NCI-H2029 (cell line): ENCODE data around the gene LARGE1.
A peak's percentile ranks its signal among the peaks of the same experiment; 100 is the strongest.

ENCODE experiments used
- DNase-seq: peaks from one replicate; lab custom pipeline; 2025; lab: John Stamatoyannopoulos, UW

The LARGE1 gene

DNA sequence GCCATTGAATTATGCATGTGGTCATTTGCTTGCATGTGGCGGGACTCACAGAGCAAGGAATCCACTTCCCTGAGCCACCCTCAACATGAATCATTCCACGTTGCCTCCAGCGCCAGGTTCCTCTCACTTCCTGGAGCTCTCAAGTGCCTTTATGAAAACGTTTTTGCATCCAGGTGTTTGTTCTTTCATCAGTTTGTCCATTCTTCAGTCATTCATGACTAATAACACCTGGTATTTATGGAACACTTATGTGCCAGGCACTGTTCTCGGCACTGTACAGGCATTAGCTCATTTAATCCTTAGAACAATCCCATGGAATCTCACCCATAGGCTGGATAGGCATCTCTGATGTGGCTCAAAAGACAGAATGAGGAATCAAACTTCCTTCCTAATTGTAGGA, 606.0 kb downstream of the LARGE1 start:
- DNase-seq: no peak

DNA sequence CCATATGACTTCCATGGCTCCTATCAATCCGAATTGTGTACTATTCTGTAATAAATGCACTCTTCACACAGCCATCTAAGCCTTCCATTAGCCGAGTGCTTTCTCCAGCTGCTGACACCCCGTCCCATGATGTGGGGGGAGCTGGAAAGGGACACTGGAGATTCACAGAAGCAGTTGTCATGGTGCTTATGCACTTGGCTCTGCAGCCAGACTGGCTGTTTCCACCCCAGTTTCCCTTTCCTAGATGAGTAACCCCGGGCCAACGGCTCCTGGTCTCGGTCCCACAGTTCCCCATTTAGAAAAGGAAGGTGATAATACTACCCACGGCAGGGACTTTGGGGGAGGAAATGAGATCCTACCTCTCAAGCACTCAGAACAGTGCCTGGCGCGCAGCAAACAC, 617.2 kb downstream of the LARGE1 start:
- no peak for DNase-seq

DNA sequence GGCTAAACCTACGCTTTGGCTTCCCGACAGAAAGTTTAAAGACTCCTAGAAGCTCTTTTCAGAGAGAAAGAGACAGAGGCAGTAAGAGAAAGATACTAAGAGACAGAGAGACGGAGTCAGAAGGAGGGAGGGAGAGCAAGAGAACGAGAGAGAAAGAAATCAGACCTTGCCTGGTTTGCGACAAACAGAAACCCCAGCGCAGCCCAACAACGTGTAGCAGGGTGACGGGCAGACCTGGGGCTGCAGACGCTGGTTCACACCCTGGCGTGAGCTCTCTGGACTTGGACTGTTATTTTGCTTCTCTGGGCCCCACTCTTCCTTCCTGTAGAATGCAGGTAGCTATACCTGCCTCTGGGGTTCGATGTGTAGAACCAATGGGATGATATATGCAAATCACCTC, 617.7 kb downstream of the LARGE1 start:
- DNase-seq: no peak

DNA sequence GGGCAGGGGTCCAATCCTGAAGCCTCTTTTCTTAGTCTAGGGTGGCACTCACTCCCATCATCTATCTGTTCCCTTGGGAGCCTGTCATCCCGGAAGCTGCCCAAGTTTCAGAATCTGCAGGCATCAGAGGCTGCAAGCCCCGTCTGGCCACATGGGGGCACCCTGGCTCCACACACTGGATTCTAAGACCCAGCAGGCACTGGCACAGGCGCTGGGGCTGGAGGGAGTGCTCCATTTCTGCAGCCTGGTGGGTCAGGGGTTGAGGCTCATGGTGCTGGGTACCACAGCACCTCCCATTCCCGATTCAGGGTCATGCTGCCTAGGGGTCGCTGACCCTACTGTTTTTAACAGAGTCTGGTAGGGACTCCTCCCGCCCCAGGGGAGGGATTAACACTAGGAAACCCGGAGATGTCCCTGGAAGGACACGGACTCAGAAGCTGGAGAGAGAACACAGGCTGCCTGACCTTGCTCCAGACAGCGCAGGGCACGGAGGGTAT, 618.2 kb downstream of the LARGE1 start:
- DNase-seq: peak; percentile 47

DNA sequence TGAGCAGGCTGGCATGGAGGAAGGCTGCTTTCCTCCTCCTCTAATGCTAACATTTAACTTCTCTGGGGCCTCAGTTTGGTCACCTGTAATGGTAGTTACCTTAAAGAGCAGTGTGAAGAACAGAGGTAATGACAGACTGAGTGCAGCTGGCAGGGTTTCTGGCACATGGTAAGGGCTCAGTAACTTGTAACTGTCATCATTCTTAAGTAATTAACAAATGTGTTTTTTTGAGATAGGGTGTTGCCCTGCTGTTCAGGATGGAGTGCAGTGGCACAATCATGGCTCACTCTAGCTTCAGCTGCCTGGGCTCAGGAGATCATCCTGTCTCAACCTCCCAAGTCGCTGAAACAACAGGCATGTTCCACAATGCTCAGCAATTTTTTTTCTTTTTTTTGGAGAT, 620.1 kb downstream of the LARGE1 start:
- DNase-seq: no peak

DNA sequence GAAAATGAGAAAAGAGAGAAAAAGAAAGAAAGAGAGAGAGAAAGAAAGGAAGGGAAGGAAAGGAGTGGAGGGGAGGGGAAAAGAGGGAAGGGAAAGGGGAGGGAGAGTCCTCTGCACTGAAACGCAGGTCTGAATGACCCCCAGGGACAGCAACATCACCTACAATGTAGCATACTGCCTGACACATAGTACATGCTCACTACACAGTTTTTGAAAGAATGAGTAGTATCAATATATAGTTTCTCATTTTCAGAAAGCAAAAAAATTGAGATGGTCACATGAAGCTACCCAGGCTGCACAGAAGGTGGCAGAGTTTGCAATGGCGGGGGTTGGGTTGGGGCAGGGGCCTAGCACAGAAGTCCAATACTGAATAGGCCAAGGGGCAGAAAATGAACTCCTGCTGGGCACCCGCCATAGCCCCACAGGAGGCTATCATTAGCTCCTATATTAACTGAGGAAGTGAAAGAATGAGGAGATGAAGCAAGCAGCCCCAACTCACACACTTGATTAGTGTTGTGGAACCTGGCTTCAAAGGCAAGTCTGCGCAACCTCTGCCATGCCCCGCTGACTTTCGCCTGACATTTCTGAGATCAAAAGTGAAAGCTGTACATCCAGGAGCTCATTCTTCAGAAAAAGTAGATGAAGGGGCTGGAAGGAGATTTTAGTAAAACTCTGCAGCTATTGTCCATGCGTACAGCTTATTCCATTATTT, 620.9 kb downstream of the LARGE1 start:
- DNase-seq: no peak

DNA sequence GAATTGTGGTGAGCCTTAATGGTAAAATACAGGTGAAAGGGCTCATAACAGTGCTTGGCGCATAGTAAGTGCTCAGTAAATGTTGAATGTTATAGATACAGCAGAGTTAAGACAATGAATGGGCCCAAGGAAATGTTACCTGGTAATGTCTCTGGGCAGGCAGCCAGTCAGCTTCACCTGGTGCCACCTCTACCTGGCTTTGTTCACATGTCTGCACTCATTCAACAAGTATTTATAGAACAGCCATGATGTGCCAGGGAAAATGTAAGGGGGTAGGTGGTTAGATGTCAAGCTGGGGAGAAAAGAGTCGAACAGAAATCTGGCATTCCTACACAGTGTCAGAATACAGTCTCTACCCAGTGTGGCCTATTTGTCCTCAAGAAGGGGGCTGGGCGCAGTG, 623.3 kb downstream of the LARGE1 start:
- peak; percentile 82 for DNase-seq

DNA sequence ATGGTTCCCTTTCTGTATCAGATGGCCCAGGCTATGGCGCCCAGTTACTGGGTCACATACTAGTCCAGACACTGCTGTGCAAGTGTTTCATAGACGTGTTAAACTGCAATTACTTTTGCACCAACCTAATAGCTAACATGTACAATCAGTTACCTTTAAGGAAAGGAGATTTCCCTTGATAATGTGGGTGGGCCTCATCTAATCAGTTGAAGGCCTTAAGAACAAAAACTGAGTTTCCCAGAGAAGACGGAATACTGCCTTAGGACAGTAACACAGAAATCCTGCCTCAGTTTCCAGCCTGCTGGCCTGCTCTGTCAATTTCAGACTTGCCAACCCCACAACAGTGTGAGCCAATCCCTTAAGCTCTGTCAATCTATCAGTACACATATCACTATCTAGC, 632.2 kb downstream of the LARGE1 start:
- DNase-seq: no peak

DNA sequence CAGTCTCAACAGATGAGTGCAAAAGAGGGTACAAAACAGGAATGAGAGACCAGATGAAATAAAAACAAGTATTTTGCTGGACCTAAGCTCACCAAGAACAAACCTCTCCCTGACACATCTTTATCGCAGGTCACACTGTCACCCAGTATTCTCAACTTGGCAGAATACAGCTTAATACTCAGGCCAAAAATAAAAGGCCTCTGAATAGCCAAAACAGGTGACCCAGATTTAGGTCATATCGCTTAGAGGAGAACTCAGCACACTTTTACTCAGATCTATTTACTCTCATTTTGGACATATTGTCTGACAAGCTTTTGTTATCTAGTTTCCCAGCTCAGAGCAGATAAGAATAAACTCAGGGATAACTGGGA, 645.2 kb downstream of the LARGE1 start:
- DNase-seq: no peak

DNA sequence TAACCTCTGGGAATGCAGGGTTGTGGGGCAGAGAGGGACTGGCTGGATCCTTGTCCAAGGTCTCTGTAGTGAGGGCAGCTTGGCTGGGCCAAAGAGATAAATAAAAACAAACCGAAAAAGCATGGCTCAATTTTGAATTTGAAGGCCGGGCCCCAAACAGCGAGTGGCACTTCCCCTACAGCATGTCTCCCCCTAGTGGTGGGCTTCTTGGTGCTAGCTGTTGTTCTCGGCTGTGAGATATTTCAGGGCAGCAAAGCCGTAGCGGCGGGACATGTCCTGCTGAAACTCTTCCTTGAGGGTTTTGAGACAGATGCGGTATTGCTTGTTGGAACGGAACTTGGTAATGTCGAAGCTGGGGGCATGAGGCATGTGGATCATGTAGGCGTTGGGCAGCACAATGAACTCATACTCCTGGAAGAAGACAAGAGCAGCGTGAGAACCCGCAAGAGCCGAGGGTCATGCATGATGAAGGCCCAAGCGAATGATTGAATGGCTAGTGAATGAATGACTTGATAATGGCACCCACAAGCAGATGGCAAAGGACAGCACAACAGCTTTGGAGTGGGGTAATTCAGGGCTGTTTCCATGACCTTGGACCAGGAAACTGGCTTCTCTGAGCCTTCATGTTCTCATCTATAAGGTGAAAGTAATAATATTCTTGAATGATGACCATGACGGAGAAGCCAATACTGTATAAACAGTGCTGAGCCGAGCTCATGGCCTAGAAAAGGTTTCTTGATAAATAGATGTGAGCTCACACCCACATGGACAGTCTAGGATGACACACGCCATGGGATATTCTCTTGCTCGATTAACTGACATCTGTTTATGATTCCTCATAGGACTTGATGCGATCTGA, 645.8 kb downstream of the LARGE1 start:
- DNase-seq: no peak

DNA sequence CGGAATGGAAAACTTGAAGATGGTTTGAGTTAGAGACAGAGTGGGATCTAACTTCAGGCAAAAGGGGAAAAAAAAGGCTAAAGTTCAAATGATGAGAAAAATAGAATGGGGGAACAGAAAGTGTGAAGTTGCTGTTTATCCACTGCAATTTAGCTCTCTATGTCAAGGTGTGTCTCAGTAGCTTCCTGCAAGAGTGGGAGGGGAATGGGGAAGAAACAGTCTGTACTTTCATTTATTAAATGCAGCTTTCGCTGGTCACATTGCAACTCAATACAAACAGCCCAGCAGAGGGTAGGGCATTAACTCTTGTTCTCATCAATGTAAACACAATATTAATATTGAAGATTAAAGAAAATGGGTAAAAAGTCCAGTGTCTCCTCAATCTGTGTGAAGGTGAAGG, 647.4 kb downstream of the LARGE1 start:
- DNase-seq: no peak

DNA sequence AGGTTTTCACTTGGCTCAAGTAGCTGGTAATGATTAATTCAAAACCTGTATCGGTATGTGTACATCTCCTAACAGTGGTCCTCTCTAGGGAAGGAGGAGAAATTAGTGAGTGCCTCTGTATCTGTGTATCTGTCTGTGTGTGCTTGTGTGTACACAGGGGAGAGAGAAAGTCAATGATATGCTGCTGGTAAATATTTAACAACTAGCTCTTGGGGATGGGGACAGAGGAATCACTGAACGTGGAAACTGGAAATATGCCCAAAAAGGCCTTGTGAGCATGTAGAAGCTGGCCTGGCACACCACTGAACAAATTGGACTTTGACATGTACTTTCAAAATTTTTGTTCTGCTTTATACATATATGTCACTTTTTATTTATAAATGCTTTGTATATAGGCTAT, 648.1 kb downstream of the LARGE1 start:
- peak; percentile 42 for DNase-seq

DNA sequence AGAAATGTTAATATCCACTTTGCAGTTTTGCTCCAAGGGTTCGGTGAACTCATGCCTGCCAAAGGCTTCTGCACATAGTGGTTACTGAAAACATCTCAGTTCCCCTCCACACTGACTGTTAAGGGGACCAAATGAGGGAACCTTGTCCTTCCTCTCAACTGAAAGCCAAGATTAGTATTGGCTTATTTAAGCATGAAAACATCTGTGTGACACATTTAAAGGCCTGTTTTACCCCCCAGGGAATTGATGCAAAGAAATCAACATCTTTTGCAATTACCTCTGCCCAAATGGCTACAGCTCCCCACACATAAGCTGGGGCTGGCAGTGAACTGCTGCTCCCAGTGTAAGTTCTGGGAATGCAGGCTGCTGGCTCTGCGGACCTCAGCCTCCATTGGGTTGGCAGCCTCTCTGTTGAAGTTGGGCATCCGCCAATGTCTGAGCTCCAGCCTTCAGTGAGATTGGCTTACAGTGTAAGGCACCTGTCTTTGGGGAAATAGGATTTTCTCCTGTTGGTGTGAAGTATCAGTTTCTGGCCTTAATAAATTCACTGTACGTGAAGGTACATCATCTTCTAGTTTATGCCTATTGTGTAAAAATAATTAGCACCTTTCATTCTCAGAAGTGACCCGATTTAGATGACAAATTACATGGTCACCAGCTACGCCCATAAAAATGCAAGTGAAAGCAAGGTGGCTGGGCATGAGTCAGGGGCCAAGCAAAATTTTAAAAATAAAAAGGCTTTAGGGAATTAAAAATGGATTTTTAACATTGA, 648.7 kb downstream of the LARGE1 start:
- peak; percentile 73 for DNase-seq

DNA sequence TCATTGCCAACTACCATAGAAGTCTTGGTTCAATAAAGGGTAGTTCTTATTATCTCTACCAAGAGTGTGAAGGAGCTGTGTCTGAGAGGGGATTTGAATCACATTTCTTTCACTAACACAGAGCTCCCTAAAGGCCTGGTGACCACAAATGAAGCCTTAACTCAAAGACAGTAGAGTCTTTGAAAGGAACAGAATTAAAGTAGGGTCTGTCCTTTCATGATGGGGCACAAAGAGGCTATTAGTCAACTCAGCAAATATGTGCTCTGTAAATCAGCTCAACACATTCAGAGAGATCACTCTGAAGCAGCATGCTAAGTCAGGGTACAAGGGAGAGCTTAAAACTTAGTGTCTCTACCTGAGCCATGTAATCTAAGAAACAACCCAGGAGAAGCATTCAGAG, 649.7 kb downstream of the LARGE1 start:
- DNase-seq: no peak

DNA sequence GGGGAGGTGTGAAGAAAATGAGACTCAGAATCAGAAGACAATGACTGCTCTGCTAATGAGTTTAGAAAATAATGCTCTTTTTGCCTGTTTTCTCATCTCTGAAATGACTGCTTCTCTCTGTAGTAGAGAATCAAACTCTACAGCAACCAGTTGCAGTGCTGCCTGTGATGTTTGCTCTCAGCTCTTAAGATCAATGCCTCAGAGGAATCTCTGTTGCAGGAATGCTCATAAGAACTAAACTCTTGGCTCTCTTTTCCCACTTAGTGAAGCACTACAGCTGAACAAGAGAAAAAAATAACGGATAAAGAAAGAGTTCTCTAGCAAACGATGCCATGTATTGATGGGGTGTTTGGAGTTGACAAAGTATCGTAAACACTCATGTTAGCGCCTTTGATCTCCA, 658.6 kb downstream of the LARGE1 start:
- DNase-seq: no peak

DNA sequence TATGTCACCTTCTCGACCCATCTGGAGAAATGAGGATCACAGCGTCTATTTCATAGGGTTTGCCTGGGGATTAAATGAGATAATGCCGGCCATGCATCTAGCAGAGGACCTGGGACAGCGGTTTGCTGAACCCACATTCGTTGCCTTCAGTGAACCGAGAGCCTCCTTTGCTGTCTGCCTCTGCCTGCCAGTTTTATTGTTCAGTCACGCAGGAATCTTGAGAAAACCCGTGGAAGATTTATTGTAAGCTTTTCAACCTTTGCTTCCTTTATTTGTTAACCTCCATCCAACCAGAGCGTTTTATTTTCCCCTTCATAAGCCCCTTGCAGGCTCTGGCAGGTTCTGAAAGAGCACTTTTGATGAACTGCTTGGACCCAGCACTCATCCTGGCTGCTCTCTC, 659.8 kb downstream of the LARGE1 start:
- no peak for DNase-seq

DNA sequence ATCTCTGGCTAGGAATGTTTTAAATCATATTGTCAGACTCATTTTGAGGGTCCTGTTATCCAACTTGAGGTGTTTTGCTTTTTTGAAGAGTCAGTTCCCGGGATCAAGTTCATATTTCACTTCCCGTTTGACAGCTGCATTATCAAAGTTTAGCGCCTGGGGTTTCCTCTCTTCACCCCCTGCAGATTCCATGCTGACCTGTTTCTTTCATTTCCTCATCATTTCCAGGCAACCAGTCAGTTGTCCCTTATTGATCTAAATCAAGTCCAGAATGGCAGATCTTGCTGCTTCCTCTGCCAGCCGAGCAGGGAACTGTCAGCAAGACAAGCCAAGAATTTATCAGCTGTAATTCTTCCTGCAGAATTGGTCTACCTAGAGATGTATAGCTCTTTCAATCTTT, 664.5 kb downstream of the LARGE1 start:
- DNase-seq: no peak

DNA sequence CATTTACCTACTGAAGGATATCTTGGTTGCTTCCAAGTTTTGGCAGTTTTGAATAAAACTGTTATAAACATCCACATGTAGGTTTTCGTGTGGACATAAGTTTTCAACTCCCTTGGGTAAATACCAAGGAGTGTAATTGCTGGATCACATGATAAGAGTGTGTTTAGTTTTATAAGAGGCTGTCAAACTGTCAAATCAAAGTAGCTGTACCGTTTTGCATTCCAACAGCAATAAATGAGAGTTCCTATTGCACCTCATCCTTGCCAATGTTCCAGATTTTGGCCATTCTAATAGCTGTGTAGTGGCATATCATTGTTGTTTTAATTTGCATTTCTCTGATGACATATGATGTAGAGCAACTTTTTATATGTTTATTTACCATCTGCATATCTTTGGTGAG, 671.3 kb downstream of the LARGE1 start:
- no peak for DNase-seq

DNA sequence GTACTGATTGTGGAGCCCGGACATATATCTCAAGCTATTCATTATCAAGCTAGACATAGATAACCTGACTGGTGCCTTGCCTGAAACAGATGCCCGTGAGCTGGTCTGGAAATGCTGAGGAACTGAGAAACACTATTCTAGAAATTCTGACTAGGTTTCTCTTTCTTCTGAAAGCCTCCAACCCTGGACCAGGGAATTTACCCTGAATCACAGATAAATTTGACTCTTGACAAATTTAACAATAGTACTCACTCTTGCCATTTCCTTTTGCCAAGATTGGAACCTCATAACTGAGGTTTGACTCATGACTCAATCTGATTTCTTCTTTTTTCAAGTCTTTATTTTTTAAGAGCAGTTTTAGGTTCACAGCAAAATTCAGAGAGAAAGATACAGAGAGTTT, 672.5 kb downstream of the LARGE1 start:
- no peak for DNase-seq

DNA sequence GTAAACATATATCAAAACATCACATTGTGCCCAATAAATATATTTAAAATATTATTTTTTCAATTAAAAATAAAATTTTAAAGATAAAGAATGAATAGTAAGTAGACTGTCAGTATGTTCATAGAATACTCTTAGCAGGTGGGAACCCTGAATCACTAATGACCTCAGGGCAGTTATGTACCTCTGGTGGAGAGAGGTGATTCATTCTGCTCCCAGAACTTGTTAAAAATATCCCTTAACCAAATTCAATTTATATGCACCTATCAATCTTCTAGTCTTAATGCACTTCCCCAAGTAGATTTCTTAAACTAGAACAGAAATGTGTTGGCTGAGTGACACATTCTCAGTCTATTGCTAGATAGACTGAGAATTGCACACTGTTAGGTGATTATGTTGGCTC, 678.2 kb downstream of the LARGE1 start:
- DNase-seq: no peak

DNA sequence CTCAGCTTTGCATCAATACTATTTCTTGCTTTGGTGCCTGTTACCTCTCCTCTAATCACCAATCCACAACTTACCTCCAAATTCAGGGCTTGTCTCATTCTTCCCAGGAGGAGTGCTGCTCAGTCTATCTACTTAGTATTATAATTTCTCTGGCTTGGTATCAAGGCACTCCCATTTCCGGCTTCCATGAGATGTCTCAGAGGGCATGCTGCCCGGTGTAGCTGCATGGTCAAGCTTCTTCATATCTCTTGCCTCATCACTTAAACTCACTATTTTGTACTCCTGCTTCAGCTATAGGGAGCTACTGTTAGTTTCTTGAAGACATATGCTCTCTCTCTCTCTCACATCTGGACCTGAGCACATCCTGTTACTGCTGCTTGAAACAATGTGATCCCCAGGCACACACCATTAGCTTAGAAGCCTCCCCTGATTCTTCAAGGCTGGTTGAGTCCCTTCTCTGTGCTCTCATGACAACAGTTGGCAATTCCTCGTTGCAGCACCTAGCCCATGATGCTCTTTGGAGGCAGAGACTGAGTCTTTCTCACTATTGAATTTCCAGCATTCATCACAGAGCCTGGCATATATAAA, 679.3 kb downstream of the LARGE1 start:
- DNase-seq: no peak

DNA sequence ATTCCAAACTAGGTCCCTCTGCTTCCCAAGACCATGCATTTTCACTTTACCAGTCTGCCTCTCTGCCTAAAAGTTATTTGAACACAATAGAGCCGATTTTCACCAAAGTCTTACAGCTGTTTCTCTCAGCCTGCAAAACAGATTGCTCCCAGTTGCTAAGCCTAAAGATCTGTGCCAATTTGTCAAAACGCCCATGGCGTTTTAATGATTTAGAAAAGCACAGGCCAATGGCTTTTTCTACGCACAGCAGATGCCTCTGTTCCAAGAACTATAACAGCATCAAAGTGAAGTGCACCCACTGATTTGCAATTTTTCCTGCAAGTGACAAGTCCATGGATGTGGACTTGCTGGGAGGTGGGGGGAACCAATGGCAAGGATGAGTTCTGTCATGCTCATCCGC, 688.2 kb downstream of the LARGE1 start:
- DNase-seq: no peak
